Uterus (tissue), 2 donors: ENCODE measurements around the gene CDON.

ENCODE experiments used
- CTCF ChIP-seq, 4 experiments: fragments of 200-600 bp in 2 of 4; fragments of 450-650 bp in 2 of 4; sonication (generic) in 2 of 4; IDR thresholded peaks; one replicate each; pipeline ENCODE4 v1.5.1; 2016 to 2019; ENCODE audit warnings: antibody characterized with exemption in 4 of 4, mild to moderate bottlenecking in 2 of 4, moderate library complexity in 1 of 4
- POLR2A ChIP-seq, 2 donors: fragments of 450-650 bp; IDR thresholded peaks; one replicate each; pipeline ENCODE4 v1.6.1; 2016; ENCODE audit warnings: antibody characterized with exemption in 2 of 2, mild to moderate bottlenecking in 1 of 2, moderate library complexity in 1 of 2

- TF ChIP-seq CTCF (IDR thresholded peaks at IDR 0.05), result no peak
- TF ChIP-seq POLR2A (IDR thresholded peaks at IDR 0.05), result no peak
These were observed 95.2 kb downstream of the CDON start for GRCh38 chr11:125967515-125967914.
